ENCODE measurements around the gene CYTH2.

GRCh38 chr19:48442116-48443035 lies 26.8 kb upstream of the CYTH2 start:
- no peak for TF ChIP-seq ZFP30 (CRISPR knock-in tag; IDR thresholded peaks at IDR 0.05)
- no peak for TF ChIP-seq PATZ1 (CRISPR knock-in tag; IDR thresholded peaks at IDR 0.05; ENCODE audit: borderline replicate concordance)
- no peak for TF ChIP-seq CREB5 (CRISPR knock-in tag; IDR thresholded peaks at IDR 0.05; ENCODE audit: low read depth)
- TF ChIP-seq ZFP3 (CRISPR knock-in tag; IDR thresholded peaks at IDR 0.05) = no peak
- no peak for TF ChIP-seq CSDC2 (CRISPR knock-in tag; IDR thresholded peaks at IDR 0.05)
- TF ChIP-seq ZNF70 (CRISPR knock-in tag; IDR thresholded peaks at IDR 0.05) = no peak
- no peak for TF ChIP-seq ARNTL (CRISPR knock-in tag; IDR thresholded peaks at IDR 0.05; ENCODE audit: borderline replicate concordance, low read depth)
- no peak for TF ChIP-seq ZNF8 (CRISPR knock-in tag; IDR thresholded peaks at IDR 0.05)
- no peak for TF ChIP-seq ISL1 (CRISPR knock-in tag; IDR thresholded peaks at IDR 0.05)
- TF ChIP-seq BACH2 (CRISPR knock-in tag; IDR thresholded peaks at IDR 0.05; ENCODE audit: borderline replicate concordance) = no peak
- no peak for TF ChIP-seq CSRNP3 (CRISPR knock-in tag; IDR thresholded peaks at IDR 0.05)
